Amniotic epithelial cell (primary cell): ENCODE data around the gene PNPLA2.

Experiments
- DNase-seq: peaks from one replicate; pipeline ENCODE4 v3.0.0-alpha.2; 2010; ENCODE audit warnings: low read depth

Gene PNPLA2

GRCh38 chr11:819129-819931, 616 bp downstream of the PNPLA2 start:
- DNase-seq = peak; percentile 68

- peak; percentile 63 for DNase-seq
These were observed 1.4 kb downstream of the PNPLA2 start for GRCh38 chr11:819943-820649.

DNA sequence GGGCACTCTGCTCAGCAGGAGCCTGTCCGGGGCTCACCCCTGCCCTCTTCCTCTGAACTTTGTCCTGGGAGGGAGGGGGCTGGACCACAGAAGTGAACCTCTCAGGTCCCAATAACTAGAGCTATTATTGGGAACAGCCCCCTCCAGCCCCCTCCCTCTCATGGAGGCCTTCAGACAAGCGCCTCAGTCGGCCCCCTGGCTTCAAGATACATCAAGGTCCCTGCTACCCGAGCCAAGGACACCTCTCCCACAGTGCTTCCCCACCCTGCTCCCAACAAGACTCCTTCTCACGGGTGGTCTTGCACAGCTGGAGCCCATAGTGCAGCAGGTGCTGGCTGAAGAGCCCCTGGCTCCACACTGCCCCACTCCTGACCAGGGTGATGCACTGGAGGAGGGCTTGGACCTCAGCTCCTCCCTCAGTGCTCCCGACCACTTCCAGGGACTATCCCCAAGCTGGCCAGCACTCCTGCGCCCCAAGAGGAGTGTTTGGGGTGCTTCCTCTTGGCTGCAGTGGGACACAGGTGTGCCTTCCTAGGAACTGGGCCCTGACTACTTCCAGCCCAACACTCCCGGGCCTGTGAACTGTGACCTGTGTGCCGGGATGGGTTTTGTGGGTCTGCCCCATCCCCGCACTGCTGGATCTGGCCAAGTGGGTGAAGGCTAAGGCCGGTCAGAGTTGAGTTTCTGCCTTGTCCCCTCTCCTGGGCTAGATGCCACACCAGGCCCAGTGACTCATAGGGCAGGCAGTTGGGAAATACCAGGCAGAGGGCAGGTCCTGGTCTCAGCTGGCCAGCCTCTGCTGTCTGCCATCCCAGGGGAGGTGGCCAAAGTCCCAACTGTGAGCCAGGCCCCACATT, 2.2 kb downstream of the PNPLA2 start:
- peak; percentile 62 for DNase-seq

- no peak for DNase-seq
These were observed 3.0 kb downstream of the PNPLA2 start for GRCh38 chr11:821512-822371.

- no peak for DNase-seq
These were observed 5.0 kb downstream of the PNPLA2 start for GRCh38 chr11:823441-824291.

GRCh38 chr11:824292-824880, 5.7 kb downstream of the PNPLA2 start:
- no peak for DNase-seq

- no peak for DNase-seq
These were observed 6.2 kb downstream of the PNPLA2 start for GRCh38 chr11:824942-825341.

DNA sequence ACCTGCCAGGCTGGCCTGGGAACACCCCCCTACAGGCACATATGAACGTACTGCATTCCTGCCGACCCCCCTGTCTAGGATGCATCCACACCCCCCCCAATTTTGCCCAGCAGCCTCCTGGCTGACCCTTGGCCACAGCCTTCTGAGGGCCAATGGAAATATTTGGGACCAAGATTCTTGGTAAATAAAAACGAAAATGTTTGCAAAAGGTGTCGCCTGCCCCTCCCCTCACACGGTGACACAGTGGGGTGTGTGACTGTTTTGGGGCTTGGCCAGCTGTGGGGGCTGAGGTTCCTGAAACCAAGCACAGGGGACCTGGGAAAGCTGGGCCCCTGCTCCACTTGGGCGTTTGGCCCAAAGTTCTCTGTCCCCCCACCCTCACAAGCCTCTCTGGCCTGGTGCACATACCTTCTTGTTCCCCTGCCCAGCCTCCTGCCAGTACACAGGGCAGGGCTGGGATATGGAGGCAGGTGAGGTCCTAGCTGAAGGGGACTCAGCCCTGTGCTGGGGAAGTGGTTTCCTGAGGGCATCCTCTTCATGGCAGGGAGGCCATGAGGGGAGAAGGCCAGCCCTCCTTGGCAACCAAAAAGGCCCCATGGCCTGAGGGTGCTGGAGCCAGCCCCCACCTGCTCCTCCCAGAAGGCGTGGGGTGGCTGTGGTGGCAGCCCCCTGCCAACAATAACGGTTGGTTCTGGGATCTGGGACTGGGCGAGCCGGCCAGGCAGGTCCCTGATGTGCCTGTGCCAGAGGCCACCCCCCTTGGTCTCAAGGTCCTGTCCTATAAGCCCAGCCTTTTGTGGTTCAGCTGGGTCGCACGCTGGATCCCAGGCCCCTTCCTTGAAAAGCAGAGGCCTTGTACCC, 6.9 kb downstream of the PNPLA2 start:
- no peak for DNase-seq

GRCh38 chr11:826227-826621, 7.5 kb downstream of the PNPLA2 start:
- DNase-seq = no peak

- no peak for DNase-seq
These were observed 8.1 kb downstream of the PNPLA2 start for GRCh38 chr11:826836-827145.

DNA sequence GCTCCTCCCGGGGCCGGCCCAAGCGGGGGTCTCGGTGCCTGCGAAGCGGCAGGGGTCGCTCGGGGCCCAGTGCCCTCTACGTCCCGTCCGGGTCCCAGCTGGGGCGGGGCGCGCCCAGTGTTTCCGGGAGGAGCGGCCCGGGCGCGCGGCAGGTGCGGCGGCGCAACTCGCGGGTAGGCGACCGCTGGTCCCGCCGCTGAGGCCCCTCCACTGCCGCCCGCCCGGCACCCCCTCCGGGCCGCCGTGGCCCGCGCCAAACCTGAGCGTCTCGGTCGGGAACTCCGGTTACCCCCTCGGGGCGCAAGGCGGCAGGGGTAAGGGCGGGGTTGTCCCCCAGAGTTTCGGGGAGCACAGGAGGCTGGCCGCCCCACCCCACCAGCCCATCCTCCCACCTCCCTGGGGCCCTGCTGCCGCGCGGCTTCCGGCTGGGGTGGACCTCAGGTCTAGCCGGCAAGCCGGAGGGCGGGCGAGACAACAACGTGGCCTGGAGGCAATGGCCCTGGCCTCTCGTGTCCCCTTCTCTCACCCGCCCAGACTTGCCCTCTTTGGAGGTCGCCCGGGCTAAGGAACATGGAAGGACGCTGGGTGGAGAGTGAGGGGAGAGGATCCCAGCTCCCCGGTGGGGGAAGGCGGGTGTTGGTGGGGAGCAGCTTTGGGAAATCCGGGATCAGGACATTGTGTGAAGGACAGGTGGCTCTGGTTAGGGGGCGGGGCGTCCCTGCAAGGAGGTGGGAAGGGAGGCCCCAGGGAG, 8.6 kb downstream of the PNPLA2 start:
- DNase-seq = no peak

DNA sequence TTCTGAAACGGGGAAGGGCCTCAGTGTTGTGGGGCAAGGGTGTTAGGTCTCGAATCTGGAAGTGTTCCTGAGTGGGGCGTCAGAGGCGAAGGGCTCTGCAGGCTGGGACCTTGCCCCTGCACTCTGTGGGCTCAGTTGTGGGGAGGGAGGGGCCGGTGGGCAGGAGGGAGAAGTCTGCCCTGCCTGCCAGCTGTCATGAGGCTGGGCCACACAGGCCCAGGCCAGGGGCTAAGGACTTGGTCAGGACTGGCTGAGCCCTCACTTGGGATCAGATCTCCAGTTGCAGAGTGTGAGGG, 9.1 kb downstream of the PNPLA2 start, which contains the start of gene CRACR2B:
Gene CRACR2B, plus strand, starts transcription at position 23 of the 296 bp plus-strand sequence. CDS start 689 bp downstream, outside the sequence.
- no peak for DNase-seq

GRCh38 chr11:828506-829175, 9.9 kb downstream of the PNPLA2 start:
- no peak for DNase-seq

- DNase-seq = no peak
These were observed 10.6 kb downstream of the PNPLA2 start for GRCh38 chr11:829176-829846.

DNA sequence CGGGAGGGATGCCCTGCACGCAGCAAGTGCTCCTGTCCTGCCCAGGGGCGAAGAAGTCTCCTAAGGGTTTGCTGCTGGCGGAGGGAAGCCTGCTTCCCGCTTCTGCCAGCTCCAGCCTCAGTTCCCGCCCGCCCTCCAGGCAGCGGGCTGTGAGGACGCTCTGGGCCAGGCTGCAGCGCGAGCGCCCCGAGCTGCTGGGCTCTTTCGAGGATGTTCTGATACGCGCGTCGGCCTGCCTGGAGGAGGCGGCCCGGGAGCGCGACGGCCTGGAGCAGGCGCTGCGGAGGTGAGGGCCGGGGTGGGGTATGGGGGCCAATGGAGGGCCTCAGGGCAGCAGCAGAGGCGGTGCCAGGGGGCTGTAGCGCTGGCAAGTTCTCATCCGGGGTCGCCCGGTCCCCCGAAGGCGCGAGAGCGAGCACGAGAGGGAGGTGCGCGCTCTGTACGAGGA, 11.2 kb downstream of the PNPLA2 start:
- no peak for DNase-seq

DNA sequence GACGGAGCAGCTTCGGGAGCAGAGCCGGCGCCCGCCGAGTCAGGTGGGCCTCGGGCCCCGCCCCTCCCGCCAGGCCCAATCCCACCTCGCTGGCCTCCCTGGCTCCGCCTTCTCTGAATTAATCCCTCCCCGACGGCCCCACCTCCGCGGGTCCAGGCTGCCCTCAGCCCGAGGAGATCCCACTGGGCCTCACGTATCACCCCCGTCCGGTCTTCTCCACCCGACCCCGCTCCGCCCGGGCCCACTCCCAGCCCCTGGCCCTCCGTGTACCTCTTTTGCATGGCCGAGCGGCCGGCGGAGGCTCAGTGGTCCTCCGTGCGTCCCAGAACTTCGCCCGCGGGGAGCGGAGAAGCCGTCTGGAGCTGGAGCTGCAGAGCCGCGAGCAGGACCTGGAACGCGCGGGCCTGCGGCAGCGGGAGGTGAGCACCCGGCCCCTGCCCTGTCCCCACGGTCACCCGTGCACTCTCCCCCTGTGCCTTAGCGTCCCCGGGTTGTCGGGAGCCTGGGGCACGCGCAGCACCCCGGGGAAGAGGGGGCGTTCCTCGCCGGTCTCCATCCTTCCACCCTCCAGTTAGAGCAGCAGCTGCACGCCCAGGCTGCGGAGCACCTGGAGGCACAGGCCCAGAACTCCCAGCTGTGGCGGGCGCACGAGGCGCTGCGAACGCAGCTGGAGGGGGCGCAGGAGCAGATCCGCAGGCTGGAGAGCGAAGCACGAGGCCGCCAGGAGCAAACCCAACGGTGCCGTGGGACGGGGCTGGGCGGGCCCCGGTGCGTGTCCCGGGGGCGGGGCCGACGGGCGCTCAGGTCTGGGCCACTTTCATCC, 11.8 kb downstream of the PNPLA2 start:
- peak; percentile 66 for DNase-seq
